HG02610 (cell line): ENCODE data around the gene TUBGCP2.
"Not testable (repeated sequence)": the region's sequence is repeated elsewhere in the genome, so short reads cannot be mapped to it uniquely, and the experiment has no call there.

Experiments used
- ATAC-seq: cut with Tn5 transposase; IDR thresholded peaks from one replicate; pipeline ENCODE4 v1.9.1; 2021; ENCODE audit warnings: mild to moderate bottlenecking, moderate library complexity; ENCODE audit not compliant: unreplicated experiment

TUBGCP2 gene

DNA sequence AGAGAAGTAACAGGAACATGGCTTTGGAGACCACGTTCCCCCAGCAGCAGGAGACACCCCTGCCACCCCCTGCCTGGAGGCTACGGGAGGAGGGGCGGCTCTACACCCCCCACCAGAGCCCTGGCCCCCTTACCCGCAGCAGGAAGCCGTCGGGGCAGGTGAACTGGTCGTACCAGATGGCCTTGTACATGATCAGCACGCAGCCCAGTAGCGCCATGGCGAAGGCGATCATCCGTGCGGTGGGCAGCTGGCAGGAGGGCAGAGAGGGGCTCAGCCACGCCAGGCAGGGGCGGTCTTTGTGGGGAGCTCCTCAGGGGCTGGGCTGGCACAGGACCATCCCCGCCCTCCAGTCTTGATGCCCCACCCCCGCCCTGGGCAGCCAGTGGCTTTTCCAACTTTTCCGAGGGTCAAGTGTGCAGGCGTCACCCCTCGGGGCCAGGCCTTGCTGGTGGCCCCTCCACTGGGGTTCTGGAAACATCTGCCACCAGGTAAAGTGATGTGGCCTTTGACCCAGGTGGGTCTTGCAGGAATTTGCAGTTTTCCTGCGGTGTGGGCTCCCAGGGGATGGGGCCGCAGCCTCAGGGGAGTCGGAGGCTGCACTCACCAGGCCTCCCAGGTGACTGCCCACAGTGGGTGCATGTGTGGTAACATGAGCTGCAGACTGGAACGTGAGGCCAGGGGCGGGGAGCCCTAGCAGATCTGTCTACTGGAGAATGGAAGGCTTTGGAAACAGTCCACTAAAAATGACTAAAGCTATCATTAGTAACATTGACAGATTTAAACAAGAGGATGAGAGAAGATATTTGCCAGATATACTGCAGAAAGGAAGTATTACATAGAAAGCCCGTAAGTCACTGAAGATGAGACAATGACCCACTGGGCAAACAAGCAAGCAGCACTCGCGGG lies 18.3 kb upstream of the TUBGCP2 start:
- ATAC-seq: no peak

DNA sequence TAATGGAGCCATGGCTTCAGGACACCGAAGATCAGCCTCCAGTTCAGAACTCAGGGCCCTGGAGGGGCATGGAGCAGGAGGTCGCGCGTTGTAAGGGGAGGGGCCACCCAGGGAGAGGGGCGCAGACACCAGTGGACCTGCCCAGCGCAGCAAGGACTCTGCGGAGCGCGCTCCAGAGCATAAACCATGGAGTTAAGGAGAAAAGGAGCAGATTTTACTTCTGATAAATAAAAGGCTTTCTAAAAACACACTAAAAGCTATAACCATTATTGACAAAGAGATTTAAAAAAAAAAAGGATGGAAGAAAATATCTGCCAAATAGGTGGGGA lies 17.5 kb upstream of the TUBGCP2 start:
- no peak for ATAC-seq

DNA sequence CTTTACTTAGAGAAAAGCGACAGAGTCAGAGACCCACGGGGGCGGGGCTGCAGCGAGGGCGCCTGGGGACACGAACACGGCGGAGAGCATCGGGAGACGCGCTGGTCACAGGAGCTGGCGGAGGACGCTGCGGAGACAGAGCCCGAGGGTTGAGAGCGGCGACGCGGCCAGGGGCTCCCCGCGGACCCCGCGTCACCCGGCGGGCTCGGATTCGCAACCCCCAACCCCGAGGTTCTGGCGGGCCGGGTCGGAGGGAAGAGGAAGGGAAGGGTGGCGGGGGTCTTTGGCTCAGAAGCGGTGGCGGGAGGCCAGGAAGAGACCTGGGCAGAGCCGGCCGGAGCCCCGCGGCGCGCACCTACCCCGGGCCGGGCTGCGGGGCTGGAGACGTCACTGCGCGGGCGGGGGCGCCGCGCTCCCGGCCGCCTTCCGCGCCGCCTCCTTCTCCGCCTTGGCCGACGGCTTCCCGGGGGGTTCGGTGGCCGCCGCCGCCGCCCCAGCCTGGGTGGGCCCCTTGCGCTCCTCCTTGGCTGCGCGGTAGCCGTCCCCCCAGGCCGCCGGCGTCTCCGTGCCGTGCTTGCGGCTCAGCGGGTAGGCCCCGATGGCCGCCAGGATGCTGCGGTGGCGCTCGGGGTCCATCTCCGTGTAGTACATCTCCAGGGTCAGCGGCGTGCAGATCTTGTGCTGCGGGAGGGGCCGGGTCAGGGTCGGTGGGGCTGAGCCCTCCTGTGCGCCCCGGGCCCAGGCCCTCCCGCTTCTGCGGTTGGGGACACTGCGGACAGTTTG lies 17.0 kb upstream of the TUBGCP2 start:
- no peak for ATAC-seq

DNA sequence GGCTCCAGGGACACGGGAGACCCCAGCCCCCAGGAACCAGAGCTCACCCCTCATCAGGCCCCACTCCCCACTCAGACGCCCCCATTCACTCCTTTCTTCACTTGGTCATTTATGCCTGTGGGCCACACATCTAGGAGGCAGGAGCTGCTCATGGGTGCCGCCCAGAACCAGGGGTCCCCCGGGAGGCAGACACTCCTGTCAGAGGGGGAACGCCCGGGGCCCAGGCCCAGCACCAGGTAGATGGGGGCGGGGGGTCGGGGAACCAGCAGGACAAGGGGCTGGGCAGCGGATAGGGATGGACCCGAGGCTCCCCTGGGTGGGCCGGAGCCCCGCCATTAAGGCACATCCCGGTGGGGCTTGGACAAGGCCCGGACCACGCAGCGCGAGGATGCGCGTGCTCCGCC lies 16.2 kb upstream of the TUBGCP2 start:
- no peak for ATAC-seq

DNA sequence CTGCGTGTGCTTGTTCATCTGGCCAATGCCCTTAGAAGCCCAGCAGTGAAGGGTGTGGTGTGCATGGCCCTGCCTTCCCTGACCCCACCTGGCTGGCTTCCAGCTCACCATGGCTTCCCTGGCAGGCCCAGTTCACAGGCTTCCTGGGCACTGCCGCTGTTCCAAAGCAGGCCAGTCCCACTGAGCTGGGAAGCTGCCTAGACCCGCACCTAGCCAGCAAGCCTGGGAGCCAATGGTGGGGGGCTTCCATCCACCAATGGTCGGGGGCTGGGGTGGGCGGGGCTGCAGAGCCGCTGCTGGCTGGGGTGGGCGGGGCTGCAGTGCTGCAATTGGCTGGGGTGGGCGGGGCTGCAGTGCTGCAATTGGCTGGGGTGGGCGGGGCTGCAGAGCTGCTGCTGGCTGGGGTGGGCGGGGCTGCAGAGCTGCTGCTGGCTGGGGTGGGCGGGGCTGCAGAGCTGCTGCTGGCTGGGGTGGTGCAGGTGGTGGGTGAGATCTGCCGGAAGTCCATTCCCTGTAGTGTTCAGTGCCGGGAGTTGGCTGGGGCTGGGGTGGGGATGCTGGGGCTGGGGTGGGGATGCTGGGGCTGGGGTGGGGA lies 15.6 kb upstream of the TUBGCP2 start:
- ATAC-seq: no peak

DNA sequence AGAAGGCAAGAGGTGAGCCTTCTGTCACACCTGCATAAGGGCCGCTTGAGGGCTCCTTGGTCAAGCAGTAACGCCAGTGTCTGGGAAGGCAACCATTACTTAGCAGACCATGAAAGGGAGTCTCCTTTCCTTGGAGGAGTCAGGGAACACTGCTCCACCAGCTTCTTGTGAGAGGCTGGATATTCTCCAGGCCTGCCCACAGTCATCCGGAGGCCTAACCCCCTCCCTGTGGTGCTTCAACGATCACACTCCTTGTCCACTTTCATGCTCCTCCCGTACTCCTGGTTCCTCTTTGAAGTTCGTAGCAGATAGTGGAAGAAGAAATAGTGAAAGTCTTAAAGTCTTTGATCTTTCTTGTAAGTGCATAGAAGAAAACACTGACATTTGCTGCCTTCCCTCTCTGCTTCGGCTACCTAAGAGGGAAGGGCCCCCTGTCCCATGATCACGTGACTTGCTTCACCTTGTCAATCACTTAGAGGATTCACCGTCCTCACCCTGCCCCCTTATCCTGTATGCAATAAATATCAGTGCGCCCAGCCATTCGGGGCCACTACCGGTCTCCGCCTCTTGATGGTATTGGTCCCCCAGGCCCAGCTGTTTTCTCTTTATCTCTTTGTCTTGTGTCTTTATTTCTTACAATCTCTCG lies 13.5 kb upstream of the TUBGCP2 start:
- ATAC-seq: not testable (repeated sequence)

DNA sequence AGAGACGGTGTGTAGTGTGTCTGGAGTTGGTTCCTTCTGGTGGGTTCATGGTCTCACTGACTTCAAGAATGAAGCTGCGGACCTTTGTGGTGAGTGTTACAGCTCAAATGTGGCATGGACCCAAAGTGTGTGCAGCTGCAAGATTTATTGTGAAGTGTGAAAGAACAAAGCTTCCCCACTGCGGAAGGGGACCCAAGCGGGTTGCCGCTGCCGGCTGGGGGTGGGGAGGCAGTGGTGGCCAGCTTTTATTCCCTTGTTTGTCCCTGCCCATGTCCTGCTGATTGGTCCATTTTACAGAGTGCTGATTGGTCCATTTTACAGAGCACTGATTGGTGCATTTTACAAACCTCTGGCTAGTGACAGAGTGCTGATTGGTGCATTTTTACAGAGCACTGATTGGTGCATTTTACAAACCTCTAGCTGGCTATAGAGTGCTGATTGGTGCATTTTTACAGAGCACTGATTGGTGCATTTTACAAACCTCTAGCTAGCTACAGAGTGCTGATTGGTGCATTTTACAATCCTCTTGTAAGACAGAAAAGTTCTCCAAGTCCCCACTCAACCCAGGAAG lies 12.3 kb upstream of the TUBGCP2 start:
- ATAC-seq: not testable (repeated sequence)

DNA sequence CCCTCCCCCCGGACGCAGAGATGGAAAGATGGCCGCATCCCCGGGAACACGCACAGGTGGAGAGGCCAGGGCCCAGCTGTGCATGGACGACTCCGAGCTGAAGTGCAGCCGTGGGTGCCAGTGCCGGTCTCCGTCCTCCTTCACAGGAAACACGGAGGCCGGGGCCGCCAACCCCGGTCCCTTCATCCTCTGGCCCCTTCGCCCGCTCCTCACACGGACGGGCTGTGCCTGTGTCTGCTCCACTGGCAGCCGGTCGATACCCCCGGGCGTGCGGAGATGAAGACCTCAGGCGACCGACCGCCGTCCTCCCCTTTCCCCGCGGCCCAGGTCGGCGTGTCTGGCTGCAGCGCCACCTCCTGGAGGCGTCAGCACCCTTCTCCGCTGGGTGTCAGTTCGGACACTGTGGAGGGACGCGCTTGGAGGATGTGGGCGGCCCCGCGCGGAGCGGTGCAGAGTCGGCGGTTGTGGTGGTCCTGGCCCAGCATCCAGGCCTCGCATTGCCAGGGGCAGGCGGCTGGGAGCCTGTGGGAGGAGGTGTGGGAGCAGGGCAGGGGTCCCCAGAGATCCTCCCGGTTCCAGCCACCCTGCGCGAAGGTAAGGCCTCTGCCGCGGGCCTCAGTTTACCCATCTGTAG lies 9.9 kb upstream of the TUBGCP2 start:
- ATAC-seq: peak; percentile 61

DNA sequence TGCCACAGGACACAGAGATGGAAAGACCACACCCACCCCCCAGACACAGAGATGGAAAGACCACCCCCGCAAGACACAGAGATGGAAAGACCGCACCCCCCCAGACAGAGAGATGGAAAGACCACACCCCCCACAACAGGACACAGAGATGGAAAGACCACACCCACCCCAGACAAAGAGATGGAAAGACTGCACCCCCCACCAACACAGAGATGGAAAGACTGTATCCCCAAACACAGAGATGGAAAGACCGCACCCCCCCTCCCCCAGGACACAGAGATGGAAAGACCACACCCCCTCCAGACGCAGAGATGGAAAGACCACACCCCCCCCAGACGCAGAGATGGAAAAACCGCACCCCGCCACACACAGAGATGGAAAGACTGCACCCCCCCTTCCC lies 8.1 kb upstream of the TUBGCP2 start:
- no peak for ATAC-seq

DNA sequence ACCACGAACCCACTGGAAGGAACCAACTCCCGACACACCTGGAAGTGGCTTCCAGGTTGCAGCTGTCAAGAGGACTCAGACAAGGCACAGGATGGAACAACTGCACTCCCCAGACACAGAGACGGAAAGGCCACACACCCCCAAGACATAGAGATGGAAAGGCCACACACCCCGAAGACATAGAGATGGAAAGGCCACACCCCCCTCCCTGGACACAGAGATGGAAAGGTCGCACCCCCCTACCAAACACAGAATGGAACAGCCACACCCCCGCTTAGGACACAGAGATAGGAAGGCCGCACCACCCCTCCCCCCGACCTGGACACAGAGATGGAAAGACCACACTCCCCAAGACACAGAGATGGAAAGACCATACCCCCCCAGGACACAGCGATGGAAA lies 7.6 kb upstream of the TUBGCP2 start:
- ATAC-seq: no peak

DNA sequence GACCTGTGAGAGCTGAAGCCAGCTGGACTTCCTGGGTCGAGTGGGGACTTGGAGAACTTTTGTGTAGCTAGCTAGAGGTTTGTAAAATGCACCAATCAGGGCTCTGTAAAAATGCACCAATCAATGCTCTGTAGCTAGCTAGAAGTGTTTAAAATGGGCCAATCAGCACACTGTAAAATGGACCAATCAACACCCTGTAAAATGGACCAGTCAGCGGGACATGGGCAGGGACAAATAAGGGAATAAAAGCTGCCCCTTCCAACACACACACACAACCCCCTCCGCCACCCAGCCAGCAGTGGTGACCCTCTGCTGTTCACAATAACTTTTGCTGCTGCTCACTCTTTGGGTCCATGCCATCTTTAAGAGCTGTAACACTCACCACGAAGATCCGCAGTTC lies 7.2 kb upstream of the TUBGCP2 start:
- no peak for ATAC-seq

DNA sequence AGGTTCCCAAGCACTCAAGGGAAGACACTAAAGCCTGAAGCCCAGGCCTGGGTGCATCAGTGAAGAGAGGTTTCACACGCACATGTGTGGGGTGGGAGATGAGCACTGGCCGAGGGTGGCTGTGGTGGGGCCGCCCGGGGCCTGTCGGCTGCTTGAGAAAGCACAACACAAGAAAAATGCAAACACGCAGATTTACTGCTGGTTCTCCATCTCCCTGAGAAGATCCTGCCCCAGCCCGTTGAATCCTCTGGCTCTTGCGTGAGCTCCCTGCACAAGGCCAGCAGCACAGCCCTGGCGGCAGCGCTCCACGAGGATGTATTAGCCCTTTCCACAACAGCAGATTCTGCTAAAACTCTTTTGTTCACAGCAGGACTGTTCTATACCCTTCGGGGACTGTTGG lies 6.2 kb upstream of the TUBGCP2 start:
- ATAC-seq: no peak

DNA sequence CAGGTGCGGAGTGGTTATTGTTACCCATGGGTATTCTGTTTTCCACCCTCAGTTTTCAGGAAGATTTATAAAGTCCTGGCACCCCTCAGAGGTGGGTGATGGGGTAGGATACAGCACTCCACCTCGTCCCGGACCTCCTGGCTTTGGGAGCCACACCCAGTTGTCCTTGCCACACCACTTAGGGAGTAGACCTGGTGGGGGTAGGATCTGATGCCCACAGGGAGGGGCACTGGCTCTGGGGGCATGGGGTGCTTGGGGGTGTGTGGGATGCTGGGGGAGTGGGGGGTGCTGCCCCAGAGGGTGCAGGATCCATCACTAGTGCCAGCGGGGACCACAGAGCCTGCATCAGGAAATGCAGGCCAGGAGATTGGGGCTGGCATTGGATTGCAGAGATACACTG lies 4.5 kb upstream of the TUBGCP2 start:
- no peak for ATAC-seq

DNA sequence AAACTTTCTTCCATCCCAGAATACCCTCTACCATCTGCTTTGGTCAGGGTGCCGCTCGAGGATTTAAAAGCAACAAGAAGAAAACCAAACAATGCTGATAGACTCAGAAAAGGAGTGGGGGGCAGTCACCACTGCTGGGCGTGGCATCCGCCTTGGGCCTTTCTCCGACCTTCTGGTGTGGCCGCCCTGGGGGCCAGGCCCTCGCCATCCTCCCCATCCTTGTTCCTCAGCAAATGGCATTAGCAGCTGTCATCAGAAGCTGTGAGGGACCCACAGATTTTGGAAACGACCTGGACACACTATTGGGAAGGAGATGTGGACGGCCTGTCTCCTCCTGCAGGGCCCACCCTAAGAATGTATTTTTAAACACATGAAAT lies 4.1 kb upstream of the TUBGCP2 start:
- ATAC-seq: no peak

DNA sequence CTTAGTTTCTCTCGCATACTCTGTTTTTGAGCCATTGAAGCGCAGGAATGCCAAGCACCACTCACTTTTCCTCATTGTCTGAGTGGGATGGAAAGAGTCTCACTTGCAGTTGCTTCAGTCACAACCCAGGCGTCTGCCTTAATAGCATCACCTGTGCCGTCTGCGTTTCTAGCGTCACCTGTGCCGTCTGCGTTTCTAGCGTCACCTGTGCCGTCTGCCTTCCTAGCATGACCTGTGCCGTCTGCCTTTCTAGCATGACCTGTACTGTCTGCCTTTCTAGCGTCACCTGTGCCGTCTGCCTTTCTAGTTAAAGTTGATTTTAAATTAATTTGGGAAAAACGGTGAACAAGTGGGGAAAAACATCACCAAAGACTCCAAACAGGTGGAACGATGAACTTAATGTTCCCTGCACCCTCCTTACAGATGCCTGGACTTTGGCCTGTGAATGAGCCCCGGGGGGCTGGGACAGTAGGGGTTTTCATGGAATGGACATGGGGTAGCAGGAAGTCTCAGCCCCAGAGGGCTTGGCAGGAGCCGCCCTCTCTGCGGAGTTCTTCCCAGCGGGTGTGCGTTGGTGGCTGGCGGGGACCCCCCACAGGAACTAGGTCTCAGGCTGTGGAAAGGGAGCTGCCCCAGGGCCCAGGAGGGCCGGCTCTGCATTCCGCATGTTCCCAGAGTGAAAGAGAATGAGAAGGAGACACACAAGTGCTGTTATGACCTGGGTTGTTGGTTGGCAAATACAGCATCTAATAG lies 3.5 kb upstream of the TUBGCP2 start:
- no peak for ATAC-seq

DNA sequence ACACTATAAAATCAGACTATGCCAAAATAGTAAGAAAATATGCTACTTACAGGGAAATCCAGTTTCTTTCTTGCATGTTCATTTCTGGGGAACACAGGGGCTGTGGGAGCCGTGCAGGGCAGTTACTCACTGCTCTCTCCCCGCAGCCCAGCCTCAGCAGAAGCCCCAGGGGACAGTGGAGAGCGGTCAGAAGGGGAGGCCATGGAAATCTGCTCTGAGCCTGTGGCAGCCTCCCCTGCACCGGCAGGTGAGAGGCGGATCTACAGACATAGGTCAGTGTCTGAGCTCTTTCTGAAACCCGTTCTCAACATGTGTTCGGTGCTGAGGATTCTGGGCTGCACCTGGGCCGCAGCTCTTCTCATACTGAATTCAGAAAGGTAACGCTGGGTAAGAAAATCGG lies 2.9 kb upstream of the TUBGCP2 start:
- ATAC-seq: no peak

DNA sequence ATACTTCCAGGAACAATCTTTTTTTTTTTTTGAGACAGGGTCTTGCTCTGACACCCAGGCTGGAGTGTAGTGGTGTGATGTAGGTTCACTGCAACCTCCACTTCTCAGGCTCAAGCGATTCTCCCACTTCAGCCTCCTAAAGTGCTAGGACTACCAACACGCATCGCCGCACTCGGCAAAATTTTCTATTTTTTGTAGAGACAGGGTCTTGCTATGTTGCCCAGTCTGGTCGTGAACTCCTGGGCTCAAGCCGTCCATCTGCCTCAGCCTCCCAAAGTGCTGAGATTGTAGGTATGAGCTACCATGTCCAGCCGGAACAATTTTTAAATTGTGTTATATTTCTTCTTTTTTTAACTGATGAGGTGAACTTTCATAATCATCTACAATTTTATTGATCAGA lies 2.1 kb upstream of the TUBGCP2 start:
- no peak for ATAC-seq

DNA sequence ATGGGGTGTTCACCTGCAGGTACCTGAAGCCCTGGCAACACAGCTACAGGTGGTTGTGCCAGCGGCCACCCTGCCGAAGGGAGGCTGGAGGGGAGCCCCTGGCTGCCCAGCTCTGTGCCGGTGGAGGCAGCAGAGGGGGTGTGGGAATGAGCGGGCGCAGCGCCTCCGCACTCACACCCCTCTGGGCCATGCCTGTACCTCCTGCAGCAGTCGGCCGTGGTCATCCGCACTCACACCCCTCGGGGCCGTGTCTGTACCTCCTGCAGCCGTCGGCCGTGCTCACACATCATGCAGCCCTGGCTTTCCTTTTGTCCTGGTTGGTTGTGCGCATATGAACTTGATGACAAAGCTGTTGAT lies 1.7 kb upstream of the TUBGCP2 start:
- ATAC-seq: no peak

DNA sequence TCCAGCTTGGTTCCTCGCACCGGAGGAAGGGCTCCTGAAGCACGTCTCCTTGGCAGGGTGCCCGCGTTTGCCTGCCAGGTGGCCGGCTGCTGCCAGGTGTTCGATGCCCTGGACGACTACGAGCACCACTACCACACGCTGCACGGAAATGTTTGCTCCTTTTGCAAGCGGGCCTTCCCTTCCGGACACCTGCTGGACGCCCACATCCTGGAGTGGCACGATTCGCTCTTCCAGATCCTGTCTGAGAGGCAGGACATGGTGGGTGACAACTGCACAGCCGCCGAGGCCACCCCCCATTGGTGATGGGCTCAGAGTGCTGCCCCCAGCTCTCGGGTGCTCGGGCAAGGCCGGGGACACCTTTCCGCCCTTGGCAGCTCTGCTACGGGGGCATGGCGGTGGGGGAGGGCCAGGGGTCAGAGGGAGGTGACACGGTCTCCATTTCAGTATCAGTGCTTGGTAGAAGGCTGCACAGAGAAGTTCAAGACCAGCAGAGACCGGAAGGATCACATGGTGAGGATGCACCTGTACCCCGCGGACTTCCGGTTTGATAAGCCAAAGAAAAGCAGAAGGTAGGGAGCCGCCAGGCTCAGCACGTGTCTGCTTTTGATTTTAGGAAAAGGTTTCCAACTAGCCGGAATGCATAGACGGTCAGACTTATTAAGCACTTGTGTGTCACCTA lies 1.2 kb upstream of the TUBGCP2 start:
- ATAC-seq: no peak
